AG04449 (cell line): ENCODE results near the gene CDK4.

Source experiments
- CTCF ChIA-PET: fragments of 350-600 bp; formaldehyde crosslinking; extraction: SDS; loops from one replicate; lab custom pipeline; 2021; ENCODE audit warnings: antibody characterized with exemption; lab: Yijun Ruan, JAX
- POLR2A ChIA-PET: fragments of 400-600, 350-600 bp; formaldehyde crosslinking; extraction: SDS; loops from one replicate; lab custom pipeline; 2020; ENCODE audit warnings: antibody characterized with exemption, inconsistent platforms; lab: Yijun Ruan, JAX
- DNase-seq: peaks from one replicate; pipeline ENCODE4 v3.0.0-alpha.2; 2010; ENCODE audit warnings: low read depth, low spot score
- H3K4me3 ChIP-seq: 2 replicates; pipeline ENCODE4 v1.5.1; 2011; ENCODE audit warnings: low read depth, mild to moderate bottlenecking, control low read depth, low read length
- TF ChIP-seq, protein P1 (sequence below): IDR thresholded peaks from one replicate; pipeline ENCODE4 v1.5.1; 2011; ENCODE audit warnings: mild to moderate bottlenecking, moderate library complexity, low read length, control low read depth, inconsistent platforms; ENCODE audit not compliant: insufficient read depth; ENCODE audit errors: missing control alignments

CDK4 gene

DNA sequence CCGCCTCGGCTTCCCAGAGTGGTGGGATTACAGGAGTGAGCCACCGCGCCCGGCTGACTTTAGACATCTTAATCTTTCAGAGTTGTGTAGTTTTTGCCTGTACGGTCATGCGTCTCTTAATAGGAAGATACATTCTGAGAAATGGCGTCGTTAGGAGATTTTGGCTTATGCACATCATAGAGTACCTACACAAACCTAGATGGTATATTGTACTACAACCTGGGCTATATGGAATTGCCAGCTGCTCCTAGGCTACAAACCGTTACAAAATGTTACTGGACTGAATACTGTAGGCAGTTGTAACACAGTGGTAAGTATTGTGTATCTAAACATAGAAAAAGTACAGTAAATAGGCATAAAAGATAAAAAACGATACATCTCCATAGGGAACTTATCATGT, 31.8 kb upstream of the CDK4 start:
- ChIA-PET POLR2A (no interaction called here), CTCF (interaction anchor here (1.0 to 9.4 kb wide), 12 partner anchors 10 to 121 kb away, joined by 4 to 199 read pairs (median 8); partner anchors contain the start of genes CTDSP2, EEF1AKMT3 and METTL1)
- no peak for DNase-seq
- H3K4me3 ChIP-seq = no peak overlapping the region
- TF ChIP-seq, protein P1, sequence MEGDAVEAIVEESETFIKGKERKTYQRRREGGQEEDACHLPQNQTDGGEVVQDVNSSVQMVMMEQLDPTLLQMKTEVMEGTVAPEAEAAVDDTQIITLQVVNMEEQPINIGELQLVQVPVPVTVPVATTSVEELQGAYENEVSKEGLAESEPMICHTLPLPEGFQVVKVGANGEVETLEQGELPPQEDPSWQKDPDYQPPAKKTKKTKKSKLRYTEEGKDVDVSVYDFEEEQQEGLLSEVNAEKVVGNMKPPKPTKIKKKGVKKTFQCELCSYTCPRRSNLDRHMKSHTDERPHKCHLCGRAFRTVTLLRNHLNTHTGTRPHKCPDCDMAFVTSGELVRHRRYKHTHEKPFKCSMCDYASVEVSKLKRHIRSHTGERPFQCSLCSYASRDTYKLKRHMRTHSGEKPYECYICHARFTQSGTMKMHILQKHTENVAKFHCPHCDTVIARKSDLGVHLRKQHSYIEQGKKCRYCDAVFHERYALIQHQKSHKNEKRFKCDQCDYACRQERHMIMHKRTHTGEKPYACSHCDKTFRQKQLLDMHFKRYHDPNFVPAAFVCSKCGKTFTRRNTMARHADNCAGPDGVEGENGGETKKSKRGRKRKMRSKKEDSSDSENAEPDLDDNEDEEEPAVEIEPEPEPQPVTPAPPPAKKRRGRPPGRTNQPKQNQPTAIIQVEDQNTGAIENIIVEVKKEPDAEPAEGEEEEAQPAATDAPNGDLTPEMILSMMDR = no peak

GRCh38 chr12:57783466-57783801, 31.3 kb upstream of the CDK4 start:
- CTCF ChIA-PET = interaction anchor here (0.9 to 9.4 kb wide), 25 partner anchors 10 to 127 kb away, joined by 3 to 199 read pairs (median 5); partner anchors contain the start of genes CTDSP2, CYP27B1, EEF1AKMT3 and METTL1
- POLR2A ChIA-PET = interaction anchor here (1.2 kb wide), 1 partner anchor 11 kb away, joined by 5 read pairs; the partner anchor contains the start of genes EEF1AKMT3 and METTL1
- DNase-seq = no peak
- TF ChIP-seq, protein P1 = no peak
- peak overlapping the region; percentile 94 for H3K4me3 ChIP-seq

DNA sequence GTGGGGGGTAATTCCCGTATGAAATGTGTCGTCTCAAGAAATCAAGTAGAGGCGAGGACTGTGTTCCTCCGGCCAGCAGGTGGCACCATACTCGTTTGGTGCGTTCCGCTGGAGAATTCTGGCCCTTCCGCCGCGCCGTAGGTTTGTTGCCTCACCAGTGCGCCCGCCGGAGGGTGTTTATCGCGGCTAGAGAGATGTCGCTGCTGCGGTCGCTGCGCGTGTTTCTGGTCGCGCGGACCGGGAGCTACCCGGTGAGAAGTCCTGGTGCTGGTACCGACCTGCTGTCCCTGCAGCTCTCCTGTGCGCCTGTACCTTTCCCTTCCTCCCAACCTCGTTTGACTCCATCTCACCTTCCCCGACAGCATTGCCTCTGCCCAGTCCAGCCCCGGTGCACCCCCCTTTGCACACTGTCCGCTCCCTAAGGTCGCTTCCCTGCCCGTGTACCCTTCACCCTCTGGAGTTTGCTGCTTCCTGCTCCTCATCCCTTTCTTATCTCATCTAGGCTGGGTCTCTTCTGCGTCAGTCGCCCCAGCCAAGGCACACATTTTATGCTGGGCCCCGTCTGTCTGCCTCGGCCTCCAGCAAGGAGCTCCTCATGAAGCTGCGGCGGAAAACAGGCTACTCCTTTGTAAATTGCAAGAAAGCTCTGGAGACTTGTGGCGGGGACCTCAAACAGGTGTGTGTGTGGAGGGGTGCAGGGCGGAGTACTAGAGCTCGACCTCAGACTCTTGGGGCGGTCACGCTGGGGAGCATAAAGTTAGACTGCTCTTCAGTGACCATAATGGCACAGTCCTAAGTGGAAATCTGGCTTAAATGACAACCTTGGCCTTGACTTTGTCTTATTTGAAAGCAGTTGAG, 30.7 kb upstream of the CDK4 start, which contains the start of gene TSFM:
Gene TSFM, plus strand, starts transcription at position 180 of the 858 bp plus-strand sequence. Its CDS starts 15 bp downstream, at position 195.
- ChIA-PET CTCF (interaction anchor here (0.8 to 9.4 kb wide), 31 partner anchors 9 to 153 kb away, joined by 3 to 199 read pairs (median 5); partner anchors contain the start of genes CDK4, CTDSP2, CYP27B1 and EEF1AKMT3), POLR2A (interaction anchor here (1.2 kb wide), 1 partner anchor 10 kb away, joined by 5 read pairs; the partner anchor contains the start of genes EEF1AKMT3 and METTL1)
- peak; percentile 69 for DNase-seq
- H3K4me3 ChIP-seq = peak within 1 kb of the TSS; percentile 94
- TF ChIP-seq, protein P1 = peak; percentile 95

DNA sequence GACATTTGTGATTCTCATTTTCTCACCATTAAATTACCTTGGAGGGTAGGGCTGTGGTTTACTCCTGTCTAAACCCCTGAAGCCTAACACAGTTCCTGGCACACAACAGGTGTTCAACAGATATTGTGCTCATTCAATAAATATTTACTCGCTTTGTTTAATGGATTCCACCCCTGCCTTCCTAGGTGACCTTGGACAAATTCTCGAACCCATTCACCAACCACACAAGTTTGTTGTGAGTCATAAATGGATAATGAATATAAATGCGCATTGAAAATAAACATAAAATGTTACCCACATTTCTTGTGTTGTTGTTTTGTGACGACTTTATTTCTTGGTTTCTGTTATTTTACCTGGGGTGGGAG, 30.1 kb upstream of the CDK4 start:
- POLR2A ChIA-PET = no interaction called here
- no peak for DNase-seq
- H3K4me3 ChIP-seq = no peak overlapping the region
- CTCF ChIA-PET = interaction anchor here (0.8 to 9.4 kb wide), 21 partner anchors 9 to 154 kb away, joined by 3 to 199 read pairs (median 5); partner anchors contain the start of genes CDK4, CYP27B1, EEF1AKMT3 and METTL1
- TF ChIP-seq, protein P1 = no peak

DNA sequence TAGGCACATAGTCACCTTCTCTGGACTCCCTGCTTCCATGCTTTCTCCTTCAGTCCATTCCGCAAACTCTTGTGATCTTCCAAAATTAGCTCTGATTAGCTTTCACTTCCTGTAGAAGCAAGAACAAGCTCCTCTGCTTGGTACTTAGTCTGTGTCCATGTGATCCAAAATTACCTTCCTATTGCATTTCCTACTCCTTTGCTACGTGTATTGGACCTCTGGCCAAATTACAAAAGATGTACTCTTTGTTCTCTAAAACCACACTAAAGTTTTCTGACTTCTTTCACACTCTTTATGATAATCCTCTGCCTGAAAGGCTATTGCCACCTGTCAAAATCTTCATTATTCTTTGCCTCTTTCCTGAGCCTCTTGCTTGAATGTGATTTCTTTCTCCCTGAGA, 29.7 kb upstream of the CDK4 start:
- no peak for DNase-seq
- ChIA-PET POLR2A (no interaction called here), CTCF (interaction anchor here (1.0 to 9.4 kb wide), 10 partner anchors 9 to 123 kb away, joined by 3 to 199 read pairs (median 4); partner anchors contain the start of genes CYP27B1, EEF1AKMT3 and METTL1)

More for the DNA sequence above, 29.7 kb upstream of the CDK4 start:
- TF ChIP-seq, protein P1 = no peak
- H3K4me3 ChIP-seq = no peak overlapping the region
